HG02610 (cell line): ENCODE measurements around the gene MEF2C.
"Not testable (repeated sequence)": the region's sequence is repeated elsewhere in the genome, so short reads cannot be mapped to it uniquely, and the experiment has no call there.

Experiments
- ATAC-seq: cut with Tn5 transposase; IDR thresholded peaks from one replicate; pipeline ENCODE4 v1.9.1; 2021; ENCODE audit warnings: mild to moderate bottlenecking, moderate library complexity; ENCODE audit not compliant: unreplicated experiment

Gene MEF2C

DNA sequence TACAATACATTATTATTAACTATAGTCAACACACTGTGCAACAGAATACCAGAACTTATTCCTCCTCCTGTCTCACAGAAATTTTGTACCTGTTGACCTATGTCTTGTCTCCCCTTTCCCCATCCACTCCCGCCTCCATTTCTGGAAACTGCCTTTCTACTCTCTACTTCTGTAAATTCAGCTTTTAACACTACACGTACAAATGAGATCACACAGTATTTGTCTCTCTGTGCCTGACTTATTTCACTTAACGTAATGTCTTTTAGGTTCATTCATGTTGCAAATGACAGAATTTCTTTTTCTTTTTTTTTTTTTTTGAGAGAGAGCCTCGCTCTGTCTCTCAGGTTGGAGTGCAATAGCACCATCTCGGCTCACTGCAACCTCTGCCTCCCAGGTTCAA, 19.5 kb downstream of the MEF2C start:
- no peak for ATAC-seq

DNA sequence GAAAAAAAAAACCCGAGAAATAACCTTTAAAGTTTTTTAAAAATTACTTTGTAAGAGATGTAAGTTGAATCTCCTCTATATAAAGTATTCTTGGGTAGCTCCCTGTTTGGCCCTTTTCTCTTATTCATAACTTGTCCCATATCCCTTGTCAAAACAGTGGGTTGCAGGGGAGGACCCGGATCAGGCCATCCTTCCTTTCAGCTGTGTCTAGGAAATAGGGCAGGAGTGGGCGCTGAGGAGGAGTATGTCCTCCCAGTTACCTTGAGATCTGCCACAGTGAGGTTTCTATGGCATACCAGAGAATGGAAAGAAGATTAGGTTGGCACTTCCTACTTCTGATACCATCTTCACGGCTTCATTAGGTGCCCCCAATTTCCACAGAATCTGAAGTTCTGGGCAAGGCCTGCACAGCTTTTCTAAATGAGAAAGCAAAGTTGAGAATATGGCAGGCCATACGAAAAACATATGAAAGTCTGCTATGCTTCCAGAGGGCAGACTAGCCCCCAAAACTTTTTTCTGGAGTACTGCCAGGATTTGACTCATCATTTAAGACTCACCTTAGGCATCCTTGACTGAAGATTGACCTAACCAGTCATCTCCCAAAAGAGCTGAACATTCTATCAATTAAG, 20.3 kb downstream of the MEF2C start:
- ATAC-seq = no peak

DNA sequence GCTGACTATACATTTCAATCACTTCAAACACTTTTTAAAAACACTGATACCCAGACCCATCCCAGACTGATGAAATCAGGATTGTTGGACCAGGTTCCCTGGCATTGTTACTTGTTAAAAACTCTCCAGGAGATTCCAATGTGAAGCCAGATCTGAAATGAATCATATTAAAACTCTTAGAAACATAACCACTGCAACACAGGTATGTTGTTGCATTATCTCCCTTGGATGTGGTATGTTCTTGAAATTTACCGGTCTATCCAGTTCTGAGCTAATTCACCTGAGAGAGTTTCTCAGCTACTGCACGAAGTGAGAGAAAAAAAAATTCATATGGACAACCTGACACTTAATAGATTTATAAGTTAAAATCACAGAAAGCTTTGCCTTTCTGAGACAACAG, 21.8 kb downstream of the MEF2C start:
- no peak for ATAC-seq

DNA sequence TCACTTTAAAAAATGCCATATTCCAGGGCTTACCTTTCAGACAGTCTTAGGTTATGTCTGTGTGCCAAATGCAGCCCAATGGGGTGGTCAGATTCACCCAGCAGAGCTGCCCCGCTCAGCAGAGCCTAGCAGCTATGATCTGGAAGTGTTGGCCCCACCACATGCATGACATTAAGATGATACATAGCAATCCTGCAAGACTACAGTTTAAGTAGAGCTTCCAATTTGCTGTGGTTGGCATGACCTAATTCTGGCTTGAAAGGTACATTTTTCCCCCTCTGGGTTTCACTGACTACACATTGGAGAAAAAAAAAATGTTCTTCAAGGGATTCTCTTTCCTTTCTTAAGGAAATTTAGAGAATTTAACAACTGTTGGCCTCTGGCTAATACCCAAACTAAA, 22.5 kb downstream of the MEF2C start:
- no peak for ATAC-seq

DNA sequence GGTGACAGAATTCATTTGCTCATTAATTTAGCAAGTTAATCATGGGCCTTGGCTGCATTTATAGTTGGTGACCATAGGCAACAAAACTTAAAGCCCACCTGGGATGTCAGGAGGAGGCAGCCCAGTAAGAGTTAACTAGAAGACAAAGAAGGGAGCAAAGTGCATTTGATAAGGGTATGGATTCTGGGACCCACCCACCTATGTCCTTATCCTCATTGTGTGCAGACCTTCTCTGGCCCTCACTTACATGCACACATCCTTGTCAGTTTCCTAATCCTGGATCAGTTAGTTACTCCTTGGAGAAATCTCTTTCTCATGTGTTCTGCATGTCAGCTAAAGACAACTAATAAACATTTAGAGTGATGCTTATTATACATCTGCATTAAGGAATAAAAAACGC, 24.6 kb downstream of the MEF2C start:
- no peak for ATAC-seq

DNA sequence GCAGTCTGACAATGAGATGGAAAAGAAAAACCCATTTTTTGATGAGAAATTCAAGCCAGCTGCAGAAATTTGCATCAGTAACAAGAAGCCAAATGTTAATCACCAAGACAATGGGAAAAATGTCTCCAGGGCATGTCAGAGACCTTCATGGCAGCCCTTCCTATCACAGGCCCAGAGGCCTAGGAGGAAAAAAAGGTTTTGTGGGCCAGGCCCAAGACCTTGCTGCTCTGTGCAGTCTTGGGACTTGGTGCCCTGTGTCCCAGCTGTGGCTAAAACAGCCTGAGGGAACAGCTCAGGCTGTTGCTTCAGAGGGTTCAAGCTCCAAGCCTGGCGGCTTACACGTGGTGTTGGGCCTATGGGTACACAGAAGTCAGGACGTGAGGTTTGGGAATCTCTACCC, 26.6 kb downstream of the MEF2C start:
- ATAC-seq = not testable (repeated sequence)

DNA sequence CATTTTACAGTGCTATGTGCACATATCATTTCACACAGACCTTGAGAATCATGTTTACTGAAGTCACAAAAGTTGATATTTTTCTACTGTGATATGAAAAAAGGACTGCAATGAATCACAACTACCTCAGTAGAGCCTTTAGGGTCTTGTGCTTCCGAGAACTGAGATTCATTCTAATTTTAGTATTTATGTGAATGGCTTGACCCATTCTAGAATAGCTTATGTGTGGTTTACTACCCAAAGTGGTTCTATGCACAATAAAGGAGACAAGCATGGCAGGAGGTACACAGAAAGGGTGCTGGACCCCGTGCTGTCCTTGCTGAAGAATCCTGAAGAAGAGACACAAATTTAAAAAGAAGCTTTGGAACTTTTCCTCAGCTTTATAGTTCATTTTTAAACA, 28.2 kb downstream of the MEF2C start:
- ATAC-seq = no peak

DNA sequence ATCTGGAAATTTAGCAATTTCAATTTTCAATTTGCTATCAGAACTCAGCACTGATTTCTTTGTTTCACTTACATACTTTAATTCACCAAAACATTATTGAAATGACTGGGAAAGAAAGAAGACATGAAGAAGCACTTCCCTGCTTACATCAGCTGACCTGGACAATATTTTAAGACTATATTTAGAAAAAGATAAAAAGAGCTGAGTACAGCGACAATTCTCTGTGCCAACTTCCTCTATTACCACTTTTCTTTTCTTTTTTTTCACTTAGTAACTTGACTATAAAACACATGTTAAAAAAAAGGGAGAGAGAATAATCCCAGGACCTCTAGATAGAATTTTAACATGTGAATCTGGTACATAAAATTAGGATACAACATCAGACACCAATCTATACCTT, 35.6 kb downstream of the MEF2C start:
- ATAC-seq = no peak

DNA sequence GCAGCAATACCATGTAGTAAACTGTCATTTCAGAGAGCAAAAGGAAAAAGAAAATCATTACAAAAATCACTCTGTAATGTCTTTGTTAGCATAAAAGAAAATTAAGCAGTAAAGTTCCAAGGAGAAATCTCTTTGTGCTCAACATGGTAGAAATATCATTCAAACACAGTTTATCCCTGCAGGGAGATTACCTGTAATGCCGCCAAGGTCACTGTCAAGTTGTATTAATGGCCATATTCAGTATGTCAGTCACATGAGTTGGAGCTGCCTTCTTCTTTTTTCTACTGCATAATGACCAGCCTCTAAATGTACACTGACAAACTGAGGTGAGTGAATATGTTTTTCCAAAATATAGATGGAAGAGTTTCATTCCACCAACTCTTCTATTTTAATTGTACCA, 36.5 kb downstream of the MEF2C start:
- ATAC-seq = no peak

DNA sequence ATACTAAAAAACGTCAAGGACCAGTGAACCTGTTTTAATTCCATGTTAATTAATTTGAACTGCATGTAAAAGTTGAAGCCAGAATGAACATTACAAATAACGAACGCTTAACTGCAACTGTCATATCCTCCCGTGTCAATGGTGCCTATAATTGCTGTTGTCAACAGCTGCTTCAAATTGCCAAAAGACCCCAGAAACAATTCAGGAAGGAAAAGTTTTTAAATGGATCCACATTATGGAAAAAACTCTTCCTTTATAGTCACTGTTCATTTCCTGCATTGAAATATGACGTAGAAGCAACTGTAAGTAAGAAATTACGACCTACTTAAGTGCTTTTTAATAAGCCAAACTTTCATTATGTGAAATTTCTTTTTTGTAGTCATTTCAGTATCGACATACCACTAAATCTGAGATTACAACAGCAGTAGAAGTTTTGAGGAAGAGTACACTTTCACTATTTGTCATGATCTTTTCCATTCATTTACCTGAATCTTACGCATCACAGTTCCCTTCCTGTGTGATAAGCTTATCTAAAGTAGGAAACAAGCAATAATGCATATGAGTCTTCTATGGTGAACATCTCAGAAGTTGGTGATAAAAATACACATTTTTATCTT, 37.8 kb downstream of the MEF2C start:
- peak; percentile 93 for ATAC-seq

DNA sequence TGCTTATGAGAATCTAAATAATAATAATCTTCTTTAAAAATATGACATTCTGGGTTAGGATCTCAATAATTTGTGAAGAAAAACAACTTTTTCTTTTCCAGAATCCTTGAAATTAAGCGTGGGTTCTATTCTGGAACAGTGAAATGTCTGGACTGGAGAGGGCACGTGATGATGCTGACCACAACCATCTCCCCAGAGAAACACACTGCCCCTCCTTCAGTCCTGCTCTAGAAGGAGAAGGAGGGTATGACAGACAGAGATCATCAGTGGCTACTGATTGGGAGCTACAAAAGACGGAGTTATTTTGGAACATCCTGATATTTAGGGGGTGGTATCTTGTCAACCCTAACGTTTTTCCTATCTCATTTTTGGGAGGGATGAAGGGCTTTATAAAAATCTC, 40.2 kb downstream of the MEF2C start:
- no peak for ATAC-seq

DNA sequence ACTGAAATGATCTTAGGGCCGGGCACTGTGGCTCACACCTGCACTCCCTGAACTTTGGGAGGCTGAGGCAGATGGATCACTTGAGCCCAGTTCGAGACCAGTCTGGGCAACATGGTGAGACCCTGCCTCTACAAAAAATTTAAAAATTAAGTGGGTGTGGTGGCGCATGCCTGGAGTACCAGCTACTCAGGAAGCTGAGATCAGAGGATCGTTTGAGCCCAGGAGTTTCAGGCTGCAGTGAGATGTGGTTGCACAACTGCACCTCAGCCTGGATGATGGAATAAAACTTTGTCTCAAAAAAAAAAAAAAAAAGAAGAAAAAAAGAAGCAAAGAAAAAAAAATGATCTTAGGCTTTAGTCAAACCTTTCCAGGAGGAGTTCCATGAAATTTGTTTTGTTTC, 41.8 kb downstream of the MEF2C start:
- no peak for ATAC-seq

DNA sequence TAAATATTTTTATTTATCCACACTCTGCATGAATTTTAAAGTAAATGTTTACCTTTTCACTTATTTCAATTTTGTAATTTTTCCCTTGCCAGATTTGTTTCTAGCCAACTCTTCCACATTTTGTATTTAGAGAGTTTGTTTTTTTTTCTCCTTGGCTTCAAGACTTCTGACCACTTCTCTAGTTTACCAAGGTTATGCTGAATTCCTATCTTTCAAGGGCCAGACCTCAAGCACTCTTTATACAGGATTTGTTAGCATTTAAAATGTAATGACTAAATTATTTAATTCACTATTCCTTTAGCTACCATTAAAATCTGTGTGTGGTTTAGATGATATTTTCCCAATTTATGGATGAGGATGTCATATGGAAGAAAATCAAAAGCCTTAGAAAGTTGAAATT, 42.5 kb downstream of the MEF2C start:
- ATAC-seq = no peak

DNA sequence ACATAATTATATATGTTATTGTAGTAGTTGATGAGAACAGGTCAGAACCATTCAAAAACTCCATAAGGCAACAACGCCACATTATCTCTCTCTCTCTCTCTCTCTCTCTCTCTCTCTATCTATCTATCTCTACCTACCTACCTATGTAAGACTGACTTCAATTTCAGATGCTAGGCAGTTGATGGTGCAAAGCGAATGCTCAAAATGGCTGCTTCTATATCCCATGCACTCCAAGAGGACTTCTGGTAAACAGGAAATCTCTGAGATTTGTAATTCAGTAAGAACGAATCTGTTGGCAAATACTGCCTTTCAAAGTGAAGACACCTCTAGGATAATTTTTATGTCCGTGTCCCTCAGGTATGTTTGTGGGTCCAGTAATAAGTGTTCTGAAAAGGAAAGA, 43.7 kb downstream of the MEF2C start:
- no peak for ATAC-seq

DNA sequence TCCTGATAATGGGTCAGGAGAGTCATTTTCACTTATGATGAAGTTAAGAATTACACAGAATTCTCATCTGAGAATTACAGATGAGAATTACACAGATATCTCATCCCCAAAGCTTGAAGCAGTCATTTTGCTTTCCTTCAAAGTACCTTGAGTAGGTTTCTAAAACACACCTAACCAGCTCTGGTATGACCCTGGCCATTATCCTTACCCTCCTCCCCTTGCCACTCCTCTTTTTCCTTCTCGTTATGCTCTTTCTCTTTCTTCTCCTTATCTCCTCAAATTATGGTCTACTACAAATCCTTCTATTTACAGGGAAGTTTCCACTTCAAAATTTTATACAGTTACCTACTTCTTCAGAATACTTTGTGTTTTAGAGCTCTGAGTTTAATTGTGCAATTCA, 44.5 kb downstream of the MEF2C start:
- no peak for ATAC-seq

DNA sequence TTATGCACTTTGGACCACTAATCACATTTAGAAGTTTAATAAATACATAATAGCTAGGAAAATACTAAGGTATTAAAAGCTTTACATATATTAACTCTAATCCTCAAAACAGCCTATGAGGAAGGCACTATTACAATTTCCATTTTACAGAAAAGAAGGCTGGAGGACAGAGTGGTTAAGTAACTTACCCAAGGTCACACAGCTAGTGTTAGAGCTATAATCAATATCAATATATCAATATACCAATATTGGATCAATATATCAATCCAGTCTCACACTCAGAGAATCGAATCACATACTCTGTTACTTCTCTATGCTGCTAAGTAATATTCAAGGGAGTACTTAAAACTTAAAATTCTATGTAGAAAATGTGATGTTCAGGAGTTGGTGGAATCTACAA, 45.2 kb downstream of the MEF2C start:
- no peak for ATAC-seq

DNA sequence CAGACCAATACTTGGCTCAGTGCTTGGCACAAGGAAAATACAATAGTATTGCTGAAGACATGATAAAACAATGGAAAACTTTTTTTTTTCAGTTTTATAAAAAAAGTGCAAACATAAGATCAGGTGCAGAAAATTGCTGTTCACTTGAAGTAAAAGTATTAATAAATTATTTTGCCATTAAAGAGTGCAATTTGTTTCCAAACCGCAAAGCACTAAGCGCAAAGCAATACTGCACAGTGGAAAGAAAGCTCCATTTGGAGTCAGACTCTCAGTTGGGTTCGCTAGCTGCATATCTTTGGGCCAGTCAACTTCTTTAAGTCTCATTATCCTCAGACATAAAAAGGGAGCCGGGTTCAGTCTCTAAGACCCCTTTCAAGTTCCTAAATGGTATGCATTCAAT, 45.8 kb downstream of the MEF2C start:
- no peak for ATAC-seq

DNA sequence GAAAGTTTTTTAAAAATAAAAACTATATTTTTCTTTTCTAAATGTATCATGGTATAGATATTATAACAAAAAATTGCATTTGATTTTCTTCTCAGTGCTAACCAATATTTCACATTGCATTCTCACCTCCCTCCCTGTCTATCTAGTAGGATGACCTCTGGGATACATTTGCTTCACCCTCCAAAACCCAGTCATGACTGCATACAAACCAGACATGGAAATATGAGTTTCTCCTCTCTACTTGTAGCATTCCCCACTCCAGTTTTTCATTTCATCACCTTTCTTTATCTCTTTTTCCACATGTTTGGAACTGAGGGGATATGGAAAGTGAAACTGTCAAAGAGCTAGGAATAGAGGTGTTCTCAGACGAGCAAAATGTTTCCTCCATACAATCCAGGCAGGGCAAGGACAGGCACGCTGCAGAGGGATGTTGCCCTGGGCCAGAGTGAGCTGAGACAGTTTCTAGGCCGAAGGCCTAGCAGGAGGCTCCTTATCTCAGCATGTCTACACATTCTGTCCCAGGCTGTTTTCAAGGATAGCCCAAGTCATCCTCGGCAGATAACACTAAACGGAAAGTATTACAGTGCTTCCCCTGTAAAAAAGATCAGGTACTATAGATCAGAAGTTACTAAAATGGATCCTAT, 46.7 kb downstream of the MEF2C start:
- no peak for ATAC-seq

DNA sequence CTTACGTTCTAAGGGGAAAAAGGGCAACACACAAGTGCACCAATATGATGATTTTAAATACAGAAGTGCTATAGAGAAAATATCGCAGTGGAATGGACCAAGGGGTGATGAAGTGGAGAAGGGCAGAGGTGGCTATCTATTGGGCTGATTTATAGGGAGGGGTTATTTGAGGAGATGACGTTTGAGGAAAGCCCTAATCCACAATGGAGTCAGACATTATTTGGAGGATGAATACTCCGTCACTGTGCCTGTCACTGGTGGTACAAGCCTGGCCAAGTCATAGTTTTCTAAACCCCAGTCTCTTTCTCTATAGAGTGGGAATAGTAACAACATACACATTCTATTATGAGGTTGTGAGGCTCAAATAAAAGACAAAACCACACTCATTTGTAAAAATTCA, 48.5 kb downstream of the MEF2C start:
- ATAC-seq = no peak

DNA sequence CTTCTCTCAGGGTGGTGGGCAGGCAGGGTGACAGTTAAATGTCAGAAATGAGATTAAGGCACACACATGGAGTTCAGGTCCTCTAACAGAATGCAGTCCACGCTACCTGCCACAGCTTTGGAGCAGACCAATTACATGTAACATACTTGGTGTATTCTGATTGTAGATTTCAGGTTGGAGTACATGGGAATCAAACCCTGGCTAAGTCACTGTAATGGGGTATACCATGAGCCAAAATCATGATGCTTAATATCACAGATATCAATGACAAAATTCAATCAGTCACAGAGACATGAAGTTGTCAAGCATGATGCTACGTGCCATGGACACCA, 48.9 kb downstream of the MEF2C start:
- no peak for ATAC-seq

DNA sequence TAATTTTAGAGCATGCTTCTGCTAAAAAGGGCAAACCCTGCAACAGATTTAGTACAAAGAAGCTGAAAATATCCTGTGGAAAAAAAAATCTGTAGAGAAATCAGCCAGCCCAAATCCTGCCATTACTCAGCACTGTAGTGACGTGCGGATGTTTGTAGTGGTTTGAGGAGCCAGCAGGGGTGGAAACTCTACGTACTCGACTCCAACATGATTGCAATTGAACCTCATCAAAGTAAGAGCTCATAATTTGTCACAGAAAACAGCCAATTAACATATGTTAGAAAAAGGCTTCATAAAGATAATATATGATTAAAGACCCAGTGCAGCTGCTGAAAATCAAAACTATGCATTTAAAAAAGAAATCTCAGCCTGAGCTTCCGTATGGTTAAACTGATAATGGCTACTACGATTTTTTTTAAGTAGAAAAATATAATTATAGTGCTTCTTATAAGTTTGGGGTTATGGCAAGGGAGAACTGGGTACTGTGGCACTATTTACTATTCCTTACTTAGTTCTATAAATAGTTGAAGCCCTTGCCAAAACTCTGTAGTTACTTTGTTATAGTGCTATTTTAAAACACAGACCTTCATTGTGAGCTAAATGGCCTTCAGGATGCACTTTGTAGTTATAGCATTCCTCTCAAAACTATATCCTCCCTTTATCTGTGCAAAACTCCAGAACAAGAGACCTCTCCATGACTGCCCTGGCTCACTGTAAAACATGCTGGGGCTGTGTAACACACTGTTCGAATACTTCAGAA, 49.4 kb downstream of the MEF2C start:
- peak; percentile 46 for ATAC-seq

DNA sequence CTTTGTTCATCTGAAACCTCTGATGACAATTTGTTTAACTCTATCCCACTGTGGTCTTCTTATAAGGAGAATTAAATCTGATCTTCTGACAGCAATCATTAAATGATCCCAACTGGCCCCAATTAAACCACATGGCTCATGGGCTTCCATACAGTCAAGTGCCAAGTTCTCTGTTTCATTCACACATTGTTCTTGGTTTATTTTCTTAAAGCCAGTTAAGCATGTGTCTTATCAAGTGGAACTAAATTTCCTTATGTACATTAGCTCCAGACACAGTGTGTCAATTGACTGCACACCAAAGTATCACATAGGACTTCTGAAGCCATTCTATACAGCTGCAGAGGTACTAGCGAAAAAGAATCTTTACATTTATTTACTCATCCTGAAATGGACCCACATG, 51.2 kb downstream of the MEF2C start:
- ATAC-seq = no peak
